Psoas muscle (tissue), 8 donors: ENCODE measurements around the gene CMTM5. TPM values are rescaled to one million over a fixed set of nuclear protein-coding genes. Genes with fewer than 3 reads are reported as not detected.

ENCODE experiments used
- ATAC-seq, 4 donors: fragments of 200-7000 bp; cut with Tn5 transposase; one replicate each; pipeline ENCODE4 v1.9.1; 2020; ENCODE audit warnings: moderate library complexity in 3 of 4, mild to moderate bottlenecking in 2 of 4
- DNase-seq, 2 donors: peaks; one replicate each; pipeline ENCODE4 v3.0.0-alpha.2; 2020
- H3K27ac ChIP-seq: fragments of 200-600 bp; one replicate; pipeline ENCODE4 v1.8.0; 2022
- H3K27me3 ChIP-seq, 3 donors: fragments of 200-600 bp in 1 of 3; one replicate each; pipeline versions ENCODE4 v1.6.1 to v1.8.0; 2013 to 2022; ENCODE audit warnings: low read length in 2 of 3, mild to moderate bottlenecking in 2 of 3, moderate library complexity in 1 of 3; ENCODE audit not compliant: insufficient read depth in 3 of 3
- H3K36me3 ChIP-seq, 2 donors: fragments of 200-600 bp in 1 of 2; one replicate each; pipeline versions ENCODE4 v1.6.1 to v1.8.0; 2013 to 2022; ENCODE audit warnings: low read depth in 1 of 2, mild to moderate bottlenecking in 1 of 2, moderate library complexity in 1 of 2; ENCODE audit not compliant: insufficient read depth in 1 of 2
- H3K4me1 ChIP-seq: fragments of 200-600 bp; one replicate; pipeline ENCODE4 v1.8.0; 2022
- H3K4me3 ChIP-seq: fragments of 200-600 bp; one replicate; pipeline ENCODE4 v1.8.0; 2022; ENCODE audit warnings: mild to moderate bottlenecking
- H3K9me3 ChIP-seq: fragments of 200-600 bp; one replicate; pipeline ENCODE4 v1.8.0; 2022
- WGBS, 3 donors: extraction: QIAGEN DNeasy Blood & Tissue Kit; methylation state at CpG; one replicate each; pipeline versions ENCODE4 v1.1.6 to v1.1.7; 2013; 5-methylcytosine and 5-hydroxymethylcytosine counted together
- intact Hi-C, 2 donors: fragments of 100-400 bp; cut with DNase I; formaldehyde crosslinking; loops; one replicate each; pipeline versions ENCODE4 v1.11.0 to v1.14.2; 2022
- polyA plus RNA-seq, 3 donors: library from polyadenylated mRNA; stranded (reverse); fragments of 200-250 nt; gene quantifications; one replicate each; pipeline ENCODE4 v1.2.3, GENCODE V29; 2013
- total RNA-seq, 4 donors: library from RNA; stranded (reverse); fragmentation: NEBNext Ultra II Directional in 2 of 4; extraction: Animal tissue kit (Norgen Biotek cat#: 25700) in 2 of 4; gene quantifications; one replicate each; pipeline versions ENCODE4 v1.2.1 to v1.2.4, GENCODE V29; 2021 to 2023
- TF ChIP-seq, protein P1 (sequence below): fragments of 200-600 bp; IDR thresholded peaks from one replicate; pipeline ENCODE4 v1.8.0; 2022; ENCODE audit warnings: antibody characterized with exemption
- donor health status: healthy with polysubstance abuse.
- donor health status: DM: no; HTN: no; CAD: no; lungs with moderate emphysema.
- donor health status: Bipolar disorder and iron deficiency.
- donor health status: healthy.
- donor health status: DM: yes; HTN: yes; CAD: no.
- donor health status: DM: no; HTN: no; CAD: no.
- donor health status: DM: no; HTN: no; CAD: no.
- donor health status: DM: yes; HTN: yes; CAD: no.

The CMTM5 gene
- total and polyA plus RNA-seq, 7 donors = 0.20 to 0.63 (median 0.32) TPM; not detected in 4

DNA sequence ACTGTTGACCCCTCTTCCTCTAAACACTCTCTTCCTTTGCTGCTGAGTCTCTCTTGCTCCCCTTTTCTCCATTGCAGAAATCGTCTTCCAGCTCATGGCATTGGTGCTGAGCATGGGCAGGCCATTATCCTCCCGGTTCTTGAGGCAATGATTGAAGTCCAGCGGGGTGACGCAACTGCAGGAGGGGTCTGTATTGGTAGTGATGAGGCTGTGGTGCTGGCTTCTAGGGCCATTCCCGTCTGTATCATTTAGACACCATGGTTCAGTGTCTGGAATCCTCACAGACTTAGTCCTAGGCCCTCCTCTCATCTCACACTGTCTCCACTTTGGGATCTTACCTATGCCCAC is 23.4 kb upstream of the CMTM5 start:
- no peak for ATAC-seq
- intact Hi-C loops = no loop called here
- TF ChIP-seq, protein P1, sequence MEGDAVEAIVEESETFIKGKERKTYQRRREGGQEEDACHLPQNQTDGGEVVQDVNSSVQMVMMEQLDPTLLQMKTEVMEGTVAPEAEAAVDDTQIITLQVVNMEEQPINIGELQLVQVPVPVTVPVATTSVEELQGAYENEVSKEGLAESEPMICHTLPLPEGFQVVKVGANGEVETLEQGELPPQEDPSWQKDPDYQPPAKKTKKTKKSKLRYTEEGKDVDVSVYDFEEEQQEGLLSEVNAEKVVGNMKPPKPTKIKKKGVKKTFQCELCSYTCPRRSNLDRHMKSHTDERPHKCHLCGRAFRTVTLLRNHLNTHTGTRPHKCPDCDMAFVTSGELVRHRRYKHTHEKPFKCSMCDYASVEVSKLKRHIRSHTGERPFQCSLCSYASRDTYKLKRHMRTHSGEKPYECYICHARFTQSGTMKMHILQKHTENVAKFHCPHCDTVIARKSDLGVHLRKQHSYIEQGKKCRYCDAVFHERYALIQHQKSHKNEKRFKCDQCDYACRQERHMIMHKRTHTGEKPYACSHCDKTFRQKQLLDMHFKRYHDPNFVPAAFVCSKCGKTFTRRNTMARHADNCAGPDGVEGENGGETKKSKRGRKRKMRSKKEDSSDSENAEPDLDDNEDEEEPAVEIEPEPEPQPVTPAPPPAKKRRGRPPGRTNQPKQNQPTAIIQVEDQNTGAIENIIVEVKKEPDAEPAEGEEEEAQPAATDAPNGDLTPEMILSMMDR = no peak
- Histone ChIP-seq H3K4me3 (no peak overlapping the region), H3K27ac (no peak overlapping the region), H3K36me3 (no peaks in the 10 kb centered on the region), H3K4me1 (peaks cover 11% of the 10 kb centered on the region), H3K27me3 (peaks cover 4 to 53% (median 10%) of the 10 kb centered on the region in 3 donors), H3K9me3 (no peaks in the 10 kb centered on the region)
- DNase-seq = no peak
- WGBS, 3 donors = 73 to 76% (median 76%) methylated on average over 5 of the region's 5 CpGs

DNA sequence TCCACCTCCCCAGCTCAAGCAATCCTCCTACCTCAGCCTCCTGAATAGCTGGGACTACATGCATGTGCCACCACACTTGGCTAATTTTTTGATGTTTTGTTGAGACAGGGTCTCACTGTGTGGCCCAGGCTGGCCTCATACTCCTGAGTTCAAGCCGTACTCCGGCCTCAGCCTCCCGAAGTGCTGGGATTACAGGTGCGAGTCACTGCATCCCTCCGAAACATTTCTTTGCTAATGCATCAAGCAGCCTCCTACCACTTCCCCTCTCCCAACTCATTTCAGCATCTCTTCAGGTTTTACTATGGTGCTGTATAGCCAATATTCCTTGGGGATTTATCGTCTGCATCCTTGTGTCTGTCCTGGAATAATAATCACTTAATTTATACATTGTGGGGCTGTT is 21.9 kb upstream of the CMTM5 start:
- Histone ChIP-seq H3K36me3 (no peaks in the 10 kb centered on the region), H3K9me3 (no peaks in the 10 kb centered on the region), H3K27me3 (peaks cover 4 to 53% (median 10%) of the 10 kb centered on the region in 3 donors), H3K27ac (no peak overlapping the region), H3K4me1 (peaks cover 11% of the 10 kb centered on the region), H3K4me3 (no peak overlapping the region)
- intact Hi-C loops = no loop called here
- WGBS, 3 donors = 80 to 84% (median 80%) methylated on average over 6 of the region's 6 CpGs
- DNase-seq (no peak), ATAC-seq (no peak)
- TF ChIP-seq, protein P1 = no peak

DNA sequence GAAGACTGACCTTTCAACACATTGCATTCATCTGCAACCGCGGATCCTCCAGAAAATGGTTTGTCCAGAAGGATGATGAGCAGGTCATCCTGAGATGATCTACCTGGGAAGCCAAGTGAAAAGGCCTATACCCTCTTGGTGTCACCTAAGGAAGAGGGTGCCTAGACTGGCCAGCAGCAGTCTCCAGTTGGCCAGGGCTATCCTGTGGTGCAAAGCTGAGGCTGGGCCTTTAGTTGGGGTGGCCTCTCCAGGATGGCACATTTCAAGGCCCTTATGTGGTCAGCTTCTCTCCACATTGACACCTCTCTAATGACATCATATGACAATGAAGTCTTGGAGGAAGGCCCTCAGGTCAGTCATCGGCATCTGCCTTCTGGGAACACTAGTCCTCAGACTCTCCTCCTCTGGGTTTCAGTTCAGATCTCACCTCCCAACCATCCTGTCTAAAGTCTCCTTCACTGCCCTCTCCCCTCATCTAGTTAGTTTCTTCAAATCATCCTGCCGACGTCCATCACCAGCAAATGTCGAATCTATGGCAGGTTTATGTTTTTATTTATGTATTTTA is 20.9 kb upstream of the CMTM5 start:
- WGBS, 3 donors = 82 to 88% (median 85%) methylated on average over 6 of the region's 6 CpGs
- H3K27ac ChIP-seq = no peak overlapping the region
- no peak overlapping the region for H3K4me3 ChIP-seq
- intact Hi-C loops = no loop called here
- no peaks in the 10 kb centered on the region for H3K36me3 ChIP-seq
- peaks cover 11% of the 10 kb centered on the region for H3K4me1 ChIP-seq
- ATAC-seq (no peak), DNase-seq (no peak)
- H3K9me3 ChIP-seq = no peaks in the 10 kb centered on the region
- H3K27me3 ChIP-seq = peaks cover 4 to 44% (median 10%) of the 10 kb centered on the region in 3 donors
- TF ChIP-seq, protein P1 = no peak

DNA sequence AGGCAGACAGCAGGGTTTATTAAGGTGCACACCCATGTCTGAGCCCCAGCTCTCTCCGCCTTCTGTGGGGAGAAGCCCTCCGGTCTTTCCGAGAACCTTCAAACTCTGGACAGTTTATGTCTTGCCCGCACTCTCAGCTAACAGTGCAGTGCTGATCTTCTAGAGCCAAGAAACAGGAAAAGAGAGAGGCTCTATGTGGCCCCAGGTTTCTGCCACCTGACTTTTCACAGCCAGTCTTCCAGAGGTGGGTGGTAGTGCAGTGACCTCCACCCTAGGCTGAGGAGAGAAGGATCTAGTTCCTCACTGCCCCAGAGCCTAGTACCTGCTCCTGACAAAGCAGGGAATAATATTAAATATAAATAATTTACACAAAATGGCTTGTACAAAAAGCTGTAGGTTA is 20.2 kb upstream of the CMTM5 start:
- 93 to 98% (median 94%) methylated on average over 4 of the region's 4 CpGs for WGBS, 3 donors
- Histone ChIP-seq H3K27ac (no peak overlapping the region), H3K9me3 (no peaks in the 10 kb centered on the region), H3K27me3 (peaks cover 4 to 36% (median 10%) of the 10 kb centered on the region in 3 donors), H3K4me3 (no peak overlapping the region), H3K4me1 (peaks cover 10% of the 10 kb centered on the region), H3K36me3 (no peaks in the 10 kb centered on the region)
- no peak for ATAC-seq
- intact Hi-C loops = no loop called here
- no peak for DNase-seq
- TF ChIP-seq, protein P1 = no peak

DNA sequence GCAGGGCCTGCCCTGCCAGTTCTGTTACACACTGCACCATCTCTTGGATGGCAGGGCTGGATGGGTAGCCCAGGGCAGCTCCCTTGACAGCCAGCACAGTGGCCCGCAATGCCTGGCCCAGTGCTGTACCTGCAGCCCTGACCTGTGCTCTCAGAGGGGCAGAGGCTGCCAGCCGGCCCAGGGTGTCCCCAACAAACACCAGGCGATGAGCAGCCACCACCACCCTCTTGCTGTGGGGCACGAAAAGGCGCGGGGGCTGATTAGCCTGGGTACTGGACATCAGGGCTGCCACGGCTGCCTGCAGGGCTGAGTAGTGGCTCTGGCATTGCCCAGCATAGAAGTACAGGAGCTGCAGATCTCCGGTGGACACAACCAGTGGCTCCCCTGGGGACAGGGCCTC is 19.6 kb upstream of the CMTM5 start:
- ATAC-seq (no peak), DNase-seq (no peak)
- Histone ChIP-seq H3K4me3 (no peak overlapping the region), H3K9me3 (no peaks in the 10 kb centered on the region), H3K27me3 (peaks cover 4 to 30% (median 5%) of the 10 kb centered on the region in 3 donors), H3K27ac (no peak overlapping the region), H3K4me1 (peaks cover 4% of the 10 kb centered on the region), H3K36me3 (no peaks in the 10 kb centered on the region)
- intact Hi-C loops = no loop called here
- 86 to 89% (median 87%) methylated on average over 8 of the region's 8 CpGs for WGBS, 3 donors
- TF ChIP-seq, protein P1 = no peak
